Subcutaneous adipose tissue (tissue), 4 donors: ENCODE results near the gene UTP15. TPM values are rescaled to one million over a fixed set of nuclear protein-coding genes. Genes with fewer than 3 reads are reported as not detected.

ENCODE experiments used
- CTCF ChIP-seq: fragments of 450-650 bp; IDR thresholded peaks from one replicate; pipeline ENCODE4 v1.5.1; 2016; ENCODE audit warnings: low read depth, mild to moderate bottlenecking, control low read depth, antibody characterized with exemption, moderate library complexity
- total RNA-seq, 4 donors: library from RNA; depleted of rRNA; stranded (reverse); fragments of >200 nt; gene quantifications; one replicate each; pipeline ENCODE4 v1.1.0, GENCODE V29; 2016

UTP15 gene
- total RNA-seq, 4 donors from 2014 or later: 17.2 to 59.5 (median 33.5) TPM

- no peak for TF ChIP-seq CTCF
Observed at GRCh38 chr5:73624888-73625287, 59.3 kb downstream of the UTP15 start.

- TF ChIP-seq CTCF: no peak
Observed at GRCh38 chr5:73625372-73625943, 59.9 kb downstream of the UTP15 start.

- TF ChIP-seq CTCF: no peak
Observed at GRCh38 chr5:73625944-73626811, 60.6 kb downstream of the UTP15 start, which contains the start of gene ARHGEF28. Gene ARHGEF28 (plus strand): TSS chr5:73626196. CDS start chr5:73684852, 58,656 bp downstream.

- TF ChIP-seq CTCF: no peak
Observed at GRCh38 chr5:73626814-73627313, 61.3 kb downstream of the UTP15 start.

GRCh38 chr5:73629456-73629855, 63.9 kb downstream of the UTP15 start:
- TF ChIP-seq CTCF: no peak

GRCh38 chr5:73630765-73631164, 65.2 kb downstream of the UTP15 start:
- no peak for TF ChIP-seq CTCF

GRCh38 chr5:73631500-73631899, 66.0 kb downstream of the UTP15 start:
- no peak for TF ChIP-seq CTCF
